ENCODE results near the gene POF1B. TPM values are rescaled to one million over a fixed set of nuclear protein-coding genes. Genes with fewer than 3 reads are reported as not detected.
A peak's percentile ranks its signal among the peaks of the same experiment; 100 is the strongest.
"Not testable (repeated sequence)": the region's sequence is repeated elsewhere in the genome, so short reads cannot be mapped to it uniquely, and the experiment has no call there.

The POF1B gene
- total RNA-seq (2014; rRNA removed; shearing (Covaris generic)) = 11.9 and 12.5 TPM in 2 replicates
- polyA plus RNA-seq (2014; cell fraction: nucleus; rRNA removed) = 2.0 and 7.4 TPM in 2 replicates

- peak; percentile 32 for DNase-seq (ENCODE audit: extremely low read depth, low read depth)
Measured at GRCh38 chrX:85379174-85379907, at the start of gene POF1B. Gene POF1B (minus strand): TSS chrX:85379665. CDS start chrX:85379454, 211 bp downstream.

- no peak for DNase-seq (ENCODE audit: extremely low read depth, low read depth)
Measured at GRCh38 chrX:85429066-85429465, 49.6 kb upstream of the POF1B start.

GRCh38 chrX:85419293-85419692, 39.8 kb upstream of the POF1B start:
- DNase-seq (ENCODE audit: extremely low read depth, low read depth) = no peak

GRCh38 chrX:85391878-85392238, 12.4 kb upstream of the POF1B start:
- DNase-seq (ENCODE audit: extremely low read depth, low read depth) = no peak

- no peak for DNase-seq (ENCODE audit: extremely low read depth, low read depth)
Measured at GRCh38 chrX:85391185-85391877, 11.9 kb upstream of the POF1B start.

GRCh38 chrX:85381602-85382001, 2.1 kb upstream of the POF1B start:
- DNase-seq (ENCODE audit: extremely low read depth, low read depth) = no peak

- no peak for DNase-seq (ENCODE audit: extremely low read depth, low read depth)
Measured at GRCh38 chrX:85378461-85378860, 1.0 kb downstream of the POF1B start.

GRCh38 chrX:85375333-85375738, 4.1 kb downstream of the POF1B start:
- peak; percentile 22 for DNase-seq (ENCODE audit: extremely low read depth, low read depth)

GRCh38 chrX:85365370-85365995, 14.0 kb downstream of the POF1B start:
- DNase-seq (ENCODE audit: extremely low read depth, low read depth) = no peak

GRCh38 chrX:85359051-85359450, 20.4 kb downstream of the POF1B start:
- no peak for DNase-seq (ENCODE audit: extremely low read depth, low read depth)

GRCh38 chrX:85345523-85345922, 33.9 kb downstream of the POF1B start:
- no peak for DNase-seq (ENCODE audit: extremely low read depth, low read depth)

- no peak for DNase-seq (ENCODE audit: extremely low read depth, low read depth)
Measured at GRCh38 chrX:85327060-85327333, 52.5 kb downstream of the POF1B start.

GRCh38 chrX:85326234-85327059, 53.0 kb downstream of the POF1B start:
- no peak for DNase-seq (ENCODE audit: extremely low read depth, low read depth)

GRCh38 chrX:85311348-85311747, 68.1 kb downstream of the POF1B start:
- not testable (repeated sequence) for DNase-seq (ENCODE audit: extremely low read depth, low read depth)

GRCh38 chrX:85309717-85310116, 69.7 kb downstream of the POF1B start:
- no peak for DNase-seq (ENCODE audit: extremely low read depth, low read depth)

- no peak for DNase-seq (ENCODE audit: extremely low read depth, low read depth)
Measured at GRCh38 chrX:85303544-85303943, 75.9 kb downstream of the POF1B start.

- DNase-seq (ENCODE audit: extremely low read depth, low read depth) = no peak
Measured at GRCh38 chrX:85288992-85289723, 90.3 kb downstream of the POF1B start.

- DNase-seq (ENCODE audit: extremely low read depth, low read depth) = not testable (repeated sequence)
Measured at GRCh38 chrX:85285286-85285685, 94.2 kb downstream of the POF1B start.

- peak; percentile 22 for DNase-seq (ENCODE audit: extremely low read depth, low read depth)
Measured at GRCh38 chrX:85244450-85245211, 134.8 kb downstream of the POF1B start.
